SU-DHL-6 (cell line): Measurements from ENCODE around the gene SNX2.

Experiments used
- H2AFZ ChIP-seq: fragments of 200-600 bp; sonication (generic); 2 replicates; pipeline ENCODE4 v1.6.1; 2014; ENCODE audit warnings: low read depth, mild to moderate bottlenecking, moderate library complexity, mixed read lengths, antibody characterized with exemption, low read length; ENCODE audit not compliant: severe bottlenecking
- H3F3A ChIP-seq: fragments of 200-600 bp; shearing (Covaris generic); 2 replicates; pipeline ENCODE4 v1.6.0; 2016; ENCODE audit warnings: antibody characterized with exemption, mild to moderate bottlenecking; ENCODE audit not compliant: insufficient read depth
- H3K27ac ChIP-seq: fragments of 200-600 bp; sonication (generic); 2 replicates; pipeline ENCODE4 v1.5.1; 2016; ENCODE audit warnings: low read depth, mild to moderate bottlenecking, low read length, moderate library complexity, mixed read lengths
- H3K27me3 ChIP-seq: fragments of 200-600 bp; sonication (generic), shearing (Covaris generic); 2 replicates; pipeline ENCODE4 v1.6.0; 2014; ENCODE audit warnings: mild to moderate bottlenecking, low read length
- H3K36me3 ChIP-seq: fragments of 200-600 bp; sonication (generic); 2 replicates; pipeline ENCODE4 v1.6.1; 2014; ENCODE audit warnings: mild to moderate bottlenecking, low read length, mixed read lengths
- H3K4me2 ChIP-seq: fragments of 300-600, 200-600 bp; shearing (Covaris generic), sonication (generic); 2 replicates; pipeline ENCODE4 v1.6.0; 2014; ENCODE audit warnings: low read length, low read depth, mild to moderate bottlenecking; ENCODE audit not compliant: poor library complexity, severe bottlenecking
- H3K4me3 ChIP-seq: fragments of 200-600 bp; sonication (generic); 2 replicates; pipeline ENCODE4 v1.5.1; 2014; ENCODE audit warnings: antibody characterized with exemption, low read length, mild to moderate bottlenecking, mixed read lengths; ENCODE audit not compliant: insufficient read depth, poor library complexity, severe bottlenecking
- H3K79me2 ChIP-seq: fragments of 200-600 bp; sonication (generic); 2 replicates; pipeline ENCODE4 v1.6.1; 2014; ENCODE audit warnings: mild to moderate bottlenecking, low read length, moderate library complexity; ENCODE audit not compliant: insufficient read depth
- H3K9ac ChIP-seq: fragments of 200-600 bp; sonication (generic); 2 replicates; pipeline ENCODE4 v1.7.0; 2014; ENCODE audit warnings: mild to moderate bottlenecking, low read length
- H3K9me2 ChIP-seq: fragments of 200-600 bp; sonication (generic); replicated peaks from 2 replicates; pipeline ENCODE4 v1.6.1; 2014; ENCODE audit warnings: low read length; ENCODE audit not compliant: insufficient read depth
- H3K9me3 ChIP-seq: fragments of 200-600 bp; sonication (generic); 2 replicates; pipeline ENCODE4 v1.6.1; 2014; ENCODE audit warnings: low read length, mixed read lengths; ENCODE audit not compliant: insufficient read depth
- H4K20me1 ChIP-seq: fragments of 200-600 bp; sonication (generic); 2 replicates; pipeline ENCODE4 v1.6.1; 2014; ENCODE audit warnings: low read depth, mild to moderate bottlenecking, antibody characterized with exemption, low read length, moderate library complexity, mixed read lengths
- CTCF ChIP-seq: fragments of 200-600 bp; sonication (generic); IDR thresholded peaks from one replicate; pipeline ENCODE4 v1.5.1; 2017; ENCODE audit warnings: antibody characterized with exemption, mild to moderate bottlenecking, low read length, moderate library complexity; ENCODE audit not compliant: insufficient read depth, poor library complexity, severe bottlenecking
- EZH2phosphoT487 ChIP-seq: fragments of 200-600 bp; sonication (generic), shearing (Covaris generic); conservative IDR thresholded peaks from 2 replicates; pipeline ENCODE4 v1.6.1; 2018; ENCODE audit warnings: mild to moderate bottlenecking, antibody characterized with exemption, low read length, moderate library complexity, mixed read lengths

SNX2 gene

GRCh38 chr5:122863240-122863639 lies 88.4 kb downstream of the SNX2 start:
- H3K4me3 ChIP-seq = no peak overlapping the region
- no peaks in the 10 kb centered on the region for H3K9me2 ChIP-seq
- no peak overlapping the region for H3K9ac ChIP-seq
- H3K27me3 ChIP-seq = no peaks in the 10 kb centered on the region
- H3K79me2 ChIP-seq = no peaks in the 10 kb centered on the region
- no peaks in the 10 kb centered on the region for H3K36me3 ChIP-seq
- no peaks in the 10 kb centered on the region for H3F3A ChIP-seq
- no peak overlapping the region for H3K27ac ChIP-seq
- no peak overlapping the region for H3K4me2 ChIP-seq
- H2AFZ ChIP-seq = no peak overlapping the region
- H3K9me3 ChIP-seq = no peaks in the 10 kb centered on the region
- TF ChIP-seq EZH2phosphoT487 = no peak
- no peaks in the 10 kb centered on the region for H4K20me1 ChIP-seq

- Histone ChIP-seq H3K4me3 (no peak overlapping the region), H4K20me1 (no peaks in the 10 kb centered on the region), H3K79me2 (no peaks in the 10 kb centered on the region), H3K4me2 (no peak overlapping the region), H3K9ac (no peak overlapping the region), H3K27me3 (no peaks in the 10 kb centered on the region), H3K9me3 (no peaks in the 10 kb centered on the region), H3K9me2 (no peaks in the 10 kb centered on the region), H3K27ac (no peak overlapping the region), H2AFZ (no peak overlapping the region), H3F3A (no peaks in the 10 kb centered on the region), H3K36me3 (no peaks in the 10 kb centered on the region)
- TF ChIP-seq EZH2phosphoT487 (no peak), CTCF (no peak)
Measured at GRCh38 chr5:122863721-122864120, 88.8 kb downstream of the SNX2 start.

GRCh38 chr5:122864400-122864799 lies 89.5 kb downstream of the SNX2 start:
- H3K9ac ChIP-seq = no peak overlapping the region
- no peaks in the 10 kb centered on the region for H3F3A ChIP-seq
- no peak overlapping the region for H3K4me3 ChIP-seq
- H3K36me3 ChIP-seq = no peaks in the 10 kb centered on the region
- no peak overlapping the region for H3K4me2 ChIP-seq
- no peaks in the 10 kb centered on the region for H4K20me1 ChIP-seq
- no peak overlapping the region for H2AFZ ChIP-seq
- no peak for TF ChIP-seq EZH2phosphoT487
- TF ChIP-seq CTCF = no peak
- H3K9me3 ChIP-seq = no peaks in the 10 kb centered on the region
- H3K27me3 ChIP-seq = no peaks in the 10 kb centered on the region
- H3K9me2 ChIP-seq = no peaks in the 10 kb centered on the region
- H3K27ac ChIP-seq = no peak overlapping the region
- no peaks in the 10 kb centered on the region for H3K79me2 ChIP-seq

- no peak overlapping the region for H3K4me3 ChIP-seq
Measured at GRCh38 chr5:122864842-122865241, 90.0 kb downstream of the SNX2 start.

More at GRCh38 chr5:122864842-122865241, 90.0 kb downstream of the SNX2 start:
- H3K9ac ChIP-seq = no peak overlapping the region
- TF ChIP-seq EZH2phosphoT487 = no peak
- H2AFZ ChIP-seq = no peak overlapping the region
- no peaks in the 10 kb centered on the region for H3K9me2 ChIP-seq
- no peaks in the 10 kb centered on the region for H3K9me3 ChIP-seq
- no peaks in the 10 kb centered on the region for H4K20me1 ChIP-seq
- H3K4me2 ChIP-seq = no peak overlapping the region
- no peaks in the 10 kb centered on the region for H3F3A ChIP-seq
- H3K36me3 ChIP-seq = no peaks in the 10 kb centered on the region
- no peaks in the 10 kb centered on the region for H3K79me2 ChIP-seq
- no peak overlapping the region for H3K27ac ChIP-seq
- no peaks in the 10 kb centered on the region for H3K27me3 ChIP-seq
